ENCODE results near the gene COPB1.

DNA sequence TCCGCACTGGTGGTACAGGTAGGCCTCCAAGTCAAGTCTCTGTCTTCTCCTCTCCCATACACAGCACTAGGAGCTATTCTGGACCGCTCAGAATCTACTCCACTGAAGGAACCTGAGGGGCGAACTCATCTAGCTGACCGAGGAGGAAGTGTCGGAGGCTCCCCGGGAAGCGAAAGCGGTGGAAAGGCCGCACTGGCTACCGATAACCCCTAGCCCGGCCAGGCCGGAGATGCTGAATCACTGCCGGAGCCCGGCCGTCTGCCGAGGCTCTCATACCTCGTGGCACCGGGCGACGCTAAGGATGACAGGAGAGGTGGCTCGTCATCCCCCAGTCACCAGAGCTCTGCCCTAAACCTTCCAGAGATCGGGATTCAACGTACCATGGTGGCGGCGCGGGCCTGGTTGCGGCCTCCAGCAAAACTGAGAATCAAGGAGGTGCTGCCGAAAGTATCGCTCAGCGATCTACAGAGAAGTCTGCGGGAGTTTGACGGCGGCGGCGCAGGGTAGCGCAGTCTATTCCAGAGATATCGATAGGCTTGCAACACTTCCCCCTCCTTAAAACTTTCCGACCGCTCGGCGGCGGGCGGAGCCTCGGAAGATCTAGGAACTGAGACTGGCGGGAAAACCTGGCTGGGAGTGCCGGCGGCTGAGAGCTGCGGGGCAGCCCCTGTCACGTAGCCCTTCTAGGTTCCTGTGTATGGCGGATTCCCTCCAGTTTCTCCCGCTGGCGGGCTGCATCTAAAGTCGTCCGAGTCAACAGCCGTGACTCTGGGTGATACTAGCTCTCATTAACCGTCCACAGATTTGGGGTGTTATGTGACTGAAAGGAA is 20.5 kb upstream of the COPB1 start, which contains the start of gene PSMA1:
- TF ChIP-seq POLR2A (IDR thresholded peaks at IDR 0.05), result peak in 1 of 2 donors; percentile 53
- TF ChIP-seq, protein P1, sequence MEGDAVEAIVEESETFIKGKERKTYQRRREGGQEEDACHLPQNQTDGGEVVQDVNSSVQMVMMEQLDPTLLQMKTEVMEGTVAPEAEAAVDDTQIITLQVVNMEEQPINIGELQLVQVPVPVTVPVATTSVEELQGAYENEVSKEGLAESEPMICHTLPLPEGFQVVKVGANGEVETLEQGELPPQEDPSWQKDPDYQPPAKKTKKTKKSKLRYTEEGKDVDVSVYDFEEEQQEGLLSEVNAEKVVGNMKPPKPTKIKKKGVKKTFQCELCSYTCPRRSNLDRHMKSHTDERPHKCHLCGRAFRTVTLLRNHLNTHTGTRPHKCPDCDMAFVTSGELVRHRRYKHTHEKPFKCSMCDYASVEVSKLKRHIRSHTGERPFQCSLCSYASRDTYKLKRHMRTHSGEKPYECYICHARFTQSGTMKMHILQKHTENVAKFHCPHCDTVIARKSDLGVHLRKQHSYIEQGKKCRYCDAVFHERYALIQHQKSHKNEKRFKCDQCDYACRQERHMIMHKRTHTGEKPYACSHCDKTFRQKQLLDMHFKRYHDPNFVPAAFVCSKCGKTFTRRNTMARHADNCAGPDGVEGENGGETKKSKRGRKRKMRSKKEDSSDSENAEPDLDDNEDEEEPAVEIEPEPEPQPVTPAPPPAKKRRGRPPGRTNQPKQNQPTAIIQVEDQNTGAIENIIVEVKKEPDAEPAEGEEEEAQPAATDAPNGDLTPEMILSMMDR (IDR thresholded peaks at IDR 0.05), result peak in 2 of 3 experiments; percentile 32 to 73

Measured in vagina (tissue), 2 donors.